HCT116 (cell line): ENCODE measurements around the gene WFDC1. TPM values are rescaled to one million over a fixed set of nuclear protein-coding genes. Genes with fewer than 3 reads are reported as not detected.

Experiments
- ATAC-seq: fragments of 200-7000 bp; cut with Tn5 transposase; 2 replicates; pipeline ENCODE4 v1.9.1; 2020; ENCODE audit warnings: mild to moderate bottlenecking, moderate library complexity
- BruUV-seq: library from RNA; stranded (reverse); fragments of 400-500 nt; replicated peaks from 2 replicates; lab custom pipeline; 2021; lab: Mats Ljungman, UMichigan
- CTCF ChIA-PET: fragments of 300-600 bp; sonication (Branson Sonifier 250); formaldehyde crosslinking; loops from one replicate; lab custom pipeline; 2021; ENCODE audit warnings: antibody characterized with exemption; lab: Charles Lee
- POLR2A ChIA-PET: fragments of 300-600, 350-600 bp; sonication (Branson Sonifier 250); formaldehyde crosslinking; loops from one replicate; lab custom pipeline; 2021; ENCODE audit warnings: antibody characterized with exemption; lab: Charles Lee
- RAD21 ChIA-PET, 2 experiments: fragments of 300-600 bp; sonication (Branson Sonifier 250); formaldehyde crosslinking; loops; one replicate each; lab custom pipeline; 2023; ENCODE audit warnings: low total read pairs in 2 of 2; ENCODE audit not compliant: uncharacterized antibody in 2 of 2, unreplicated experiment in 2 of 2, low non-redundant PET in 1 of 2; lab: Charles Lee
- DNase-seq: peaks from one replicate; pipeline ENCODE4 v3.0.0-alpha.2; 2010; ENCODE audit warnings: low read depth, low spot score
- H2AFZ ChIP-seq: fragments of 200-600 bp; shearing (Covaris generic), sonication (generic); 2 replicates; pipeline ENCODE4 v1.6.1; 2017; ENCODE audit warnings: low read depth, mixed run types, mixed read lengths, antibody characterized with exemption, low read length; ENCODE audit not compliant: poor library complexity, severe bottlenecking
- H3K27ac ChIP-seq: 2 replicates; pipeline ENCODE4 v1.5.1; 2012; ENCODE audit warnings: low read depth, low read length
- H3K27me3 ChIP-seq: fragments of 200-600 bp; sonication (generic); 2 replicates; pipeline ENCODE4 v1.6.1; 2016; ENCODE audit warnings: mixed run types, low read length, mixed read lengths; ENCODE audit not compliant: insufficient read depth
- H3K36me3 ChIP-seq, 2 experiments: fragments of 200-500 bp in 1 of 2; fragments of 200-600 bp in 1 of 2; sonication (Bioruptor generic) in 1 of 2; sonication (generic) in 1 of 2; 2 replicates each; pipeline versions ENCODE4 v1.5.1 to v1.6.1; 2014 to 2016; ENCODE audit warnings: low read length in 2 of 2, inconsistent platforms in 1 of 2, mixed read lengths in 1 of 2, mixed run types in 1 of 2; ENCODE audit not compliant: insufficient read depth in 2 of 2, control insufficient read depth in 1 of 2
- H3K4me1 ChIP-seq, 2 experiments: fragments of 200-600 bp in 1 of 2; sonication (generic) in 1 of 2; 2 replicates each; pipeline versions ENCODE4 v1.5.1 to v1.6.1; 2012 to 2017; ENCODE audit warnings: low read length in 2 of 2, inconsistent platforms in 1 of 2, mild to moderate bottlenecking in 1 of 2, mixed read lengths in 1 of 2, mixed run types in 1 of 2, moderate library complexity in 1 of 2; ENCODE audit not compliant: insufficient read depth in 2 of 2, control insufficient read depth in 1 of 2
- H3K4me2 ChIP-seq: fragments of 200-600 bp; sonication (generic); 2 replicates; pipeline ENCODE4 v1.6.1; 2017; ENCODE audit warnings: mixed run types, low read length, mixed read lengths
- H3K4me3 ChIP-seq, 2 experiments: fragments of 200-600 bp in 1 of 2; sonication (generic) in 1 of 2; replicated peaks in 1 of 2; 2 replicates each; pipeline ENCODE4 v1.5.1; 2011 to 2016; ENCODE audit warnings: low read length in 2 of 2, control low read depth in 1 of 2, low read depth in 1 of 2, mild to moderate bottlenecking in 1 of 2, mixed read lengths in 1 of 2, mixed run types in 1 of 2
- H3K79me2 ChIP-seq: fragments of 200-600 bp; sonication (generic); 2 replicates; pipeline ENCODE4 v1.6.1; 2017; ENCODE audit warnings: mild to moderate bottlenecking, mixed run types, low read length, moderate library complexity, mixed read lengths; ENCODE audit not compliant: insufficient read depth
- H3K9ac ChIP-seq: fragments of 200-600 bp; sonication (generic); 2 replicates; pipeline ENCODE4 v1.6.1; 2016; ENCODE audit warnings: low read length, mixed read lengths
- H3K9me2 ChIP-seq: fragments of 200-600 bp; sonication (generic), shearing (Covaris generic); 2 replicates; pipeline ENCODE4 v1.6.1; 2017; ENCODE audit warnings: mixed run types, mild to moderate bottlenecking, moderate library complexity; ENCODE audit not compliant: insufficient read depth
- H3K9me3 ChIP-seq, 2 experiments: fragments of 200-500 bp in 1 of 2; fragments of 200-600 bp in 1 of 2; sonication (Bioruptor generic) in 1 of 2; sonication (generic) in 1 of 2; 2 replicates each; pipeline ENCODE4 v1.6.1; 2014 to 2017; ENCODE audit warnings: low read length in 2 of 2, mixed read lengths in 2 of 2, inconsistent platforms in 1 of 2, low read depth in 1 of 2, mild to moderate bottlenecking in 1 of 2, mixed run types in 1 of 2, moderate library complexity in 1 of 2; ENCODE audit not compliant: control insufficient read depth in 1 of 2, insufficient read depth in 1 of 2
- H4K20me1 ChIP-seq: fragments of 200-600 bp; sonication (generic), shearing (Covaris generic); 2 replicates; pipeline ENCODE4 v1.6.1; 2017; ENCODE audit warnings: mixed run types, mild to moderate bottlenecking, moderate library complexity; ENCODE audit not compliant: insufficient read depth
- CEBPB ChIP-seq: IDR thresholded peaks from 2 replicates; pipeline ENCODE4 v1.6.1; 2012; ENCODE audit warnings: low read depth
- ELF1 ChIP-seq: IDR thresholded peaks from 2 replicates; pipeline ENCODE4 v1.6.1; 2012; ENCODE audit warnings: low read depth, borderline replicate concordance
- EZH2 ChIP-seq: fragments of 200-600 bp; sonication (generic); IDR thresholded peaks from 2 replicates; pipeline ENCODE4 v1.6.1; 2017; ENCODE audit warnings: antibody characterized with exemption, mixed run types
- FOSL1 ChIP-seq: IDR thresholded peaks from 2 replicates; pipeline ENCODE4 v1.6.1; 2012; ENCODE audit warnings: low read depth
- JUND ChIP-seq: IDR thresholded peaks from 2 replicates; pipeline ENCODE4 v1.6.1; 2012
- POLR2A ChIP-seq: IDR thresholded peaks from 2 replicates; pipeline ENCODE4 v1.7.0; 2011; ENCODE audit warnings: borderline replicate concordance; ENCODE audit not compliant: insufficient read depth, insufficient read length; ENCODE audit errors: extremely low read depth
- POLR2AphosphoS5 ChIP-seq: IDR thresholded peaks from 2 replicates; pipeline ENCODE4 v1.6.1; 2011; ENCODE audit warnings: mild to moderate bottlenecking, low read depth, low read length, moderate library complexity
- RAD21 ChIP-seq: IDR thresholded peaks from 2 replicates; pipeline ENCODE4 v1.6.1; 2012; ENCODE audit warnings: low read depth, mild to moderate bottlenecking
- SIN3A ChIP-seq: IDR thresholded peaks from 2 replicates; pipeline ENCODE4 v1.6.1; 2012; ENCODE audit warnings: low read depth
- SP1 ChIP-seq: IDR thresholded peaks from 2 replicates; pipeline ENCODE4 v1.6.1; 2012; ENCODE audit warnings: low read depth
- SRF ChIP-seq: IDR thresholded peaks from 2 replicates; pipeline ENCODE4 v1.6.1; 2012; ENCODE audit warnings: low read depth
- YY1 ChIP-seq: IDR thresholded peaks from 2 replicates; pipeline ENCODE4 v1.6.1; 2011; ENCODE audit warnings: low read length, low read depth, moderate library complexity, mild to moderate bottlenecking; ENCODE audit not compliant: insufficient replicate concordance; ENCODE audit errors: extremely low read depth
- ZFX ChIP-seq: fragments of 450-650 bp; IDR thresholded peaks from 2 replicates; pipeline ENCODE4 v1.6.1; 2017
- ZNF274 ChIP-seq: fragments of 200-500 bp; sonication (Bioruptor generic); IDR thresholded peaks from 2 replicates; pipeline ENCODE4 v1.6.1; 2014; ENCODE audit warnings: mild to moderate bottlenecking, low read depth, low read length, inconsistent platforms
- intact Hi-C: fragments of 100-400 bp; cut with micrococcal nuclease; formaldehyde crosslinking; loops from 2 replicates; pipeline ENCODE4 v1.10.0; 2022
- total RNA-seq: library from RNA; stranded (reverse); gene quantifications from one replicate; pipeline ENCODE4 v1.2.1, GENCODE V29; 2021; ENCODE audit not compliant: unreplicated experiment
- TF ChIP-seq, protein P1 (sequence below): IDR thresholded peaks from 2 replicates; pipeline ENCODE4 v1.6.1; 2012
- TF ChIP-seq, protein P2 (sequence below): IDR thresholded peaks from 2 replicates; pipeline ENCODE4 v1.6.1; 2012
- TF ChIP-seq, protein P3 (sequence below), 3 experiments: fragments of 200-600 bp in 1 of 3; sonication (generic) in 1 of 3; IDR thresholded peaks in 2 of 3; conservative IDR thresholded peaks in 1 of 3; 2 replicates each; pipeline ENCODE4 v1.5.1; 2012 to 2017; ENCODE audit warnings: low read depth in 2 of 3, low read length in 2 of 3, antibody characterized with exemption in 1 of 3, borderline replicate concordance in 1 of 3, control low read depth in 1 of 3, mild to moderate bottlenecking in 1 of 3, mixed read lengths in 1 of 3, mixed run types in 1 of 3, moderate library complexity in 1 of 3; ENCODE audit not compliant: insufficient read depth in 1 of 3
- TF ChIP-seq, protein P4 (sequence below): IDR thresholded peaks from 2 replicates; pipeline ENCODE4 v1.6.1; 2012; ENCODE audit warnings: low read depth
- TF ChIP-seq, protein P5 (sequence below): IDR thresholded peaks from 2 replicates; pipeline ENCODE4 v1.6.1; 2011; ENCODE audit warnings: mild to moderate bottlenecking, low read length, moderate library complexity; ENCODE audit not compliant: insufficient replicate concordance; ENCODE audit errors: extremely low read depth

The WFDC1 gene
- total RNA-seq, 1 experiment from 2014 or later, result 0.42 TPM

DNA sequence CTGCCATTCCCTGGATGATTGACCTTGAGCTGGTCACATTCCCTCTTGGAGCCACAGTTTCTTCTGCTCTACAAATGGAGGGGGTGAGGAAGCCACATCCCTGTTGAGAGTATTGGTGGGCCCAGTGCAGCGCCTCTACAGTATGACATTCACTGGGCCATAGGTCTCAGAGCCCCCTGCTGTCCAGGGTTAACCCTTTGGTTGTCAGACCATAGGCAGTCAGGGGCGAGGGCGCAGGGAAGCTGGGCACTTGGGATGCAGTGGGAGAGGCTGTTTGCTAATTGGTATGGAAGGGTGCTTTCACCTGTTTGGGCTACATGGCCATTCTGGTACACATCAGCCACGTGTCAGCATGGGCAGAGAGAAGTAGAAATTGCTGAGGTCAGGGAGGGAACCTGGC is 27.3 kb upstream of the WFDC1 start:
- ATAC-seq (no peak), DNase-seq (no peak)
- no peak overlapping the region for H2AFZ ChIP-seq
- H3K9me2 ChIP-seq, result no peaks in the 10 kb centered on the region
- no peak overlapping the region for H3K9ac ChIP-seq
- no peak overlapping the region for H3K27ac ChIP-seq
- POLR2A ChIA-PET, result interaction anchor here (1.0 kb wide), 1 partner anchor 11 kb away, joined by 3 read pairs; no protein-coding TSS in a partner anchor
- peaks cover 0 to 5% of the 10 kb centered on the region in 2 experiments; a peak in 2 of 4 replicates for H3K4me1 ChIP-seq
- H4K20me1 ChIP-seq, result no peaks in the 10 kb centered on the region
- H3K4me2 ChIP-seq, result no peak overlapping the region
- no peak for TF ChIP-seq ELF1
- no peak for TF ChIP-seq JUND
- no peak for TF ChIP-seq SIN3A
- TF ChIP-seq EZH2, result no peak
- no peak for TF ChIP-seq RAD21
- TF ChIP-seq, protein P1, sequence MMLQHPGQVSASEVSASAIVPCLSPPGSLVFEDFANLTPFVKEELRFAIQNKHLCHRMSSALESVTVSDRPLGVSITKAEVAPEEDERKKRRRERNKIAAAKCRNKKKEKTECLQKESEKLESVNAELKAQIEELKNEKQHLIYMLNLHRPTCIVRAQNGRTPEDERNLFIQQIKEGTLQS, result no peak
- TF ChIP-seq ZFX, result no peak
- TF ChIP-seq CEBPB, result no peak
- TF ChIP-seq SP1, result no peak
- TF ChIP-seq, protein P2, sequence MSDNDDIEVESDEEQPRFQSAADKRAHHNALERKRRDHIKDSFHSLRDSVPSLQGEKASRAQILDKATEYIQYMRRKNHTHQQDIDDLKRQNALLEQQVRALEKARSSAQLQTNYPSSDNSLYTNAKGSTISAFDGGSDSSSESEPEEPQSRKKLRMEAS, result no peak
- TF ChIP-seq POLR2A, result no peak
- TF ChIP-seq, protein P3, sequence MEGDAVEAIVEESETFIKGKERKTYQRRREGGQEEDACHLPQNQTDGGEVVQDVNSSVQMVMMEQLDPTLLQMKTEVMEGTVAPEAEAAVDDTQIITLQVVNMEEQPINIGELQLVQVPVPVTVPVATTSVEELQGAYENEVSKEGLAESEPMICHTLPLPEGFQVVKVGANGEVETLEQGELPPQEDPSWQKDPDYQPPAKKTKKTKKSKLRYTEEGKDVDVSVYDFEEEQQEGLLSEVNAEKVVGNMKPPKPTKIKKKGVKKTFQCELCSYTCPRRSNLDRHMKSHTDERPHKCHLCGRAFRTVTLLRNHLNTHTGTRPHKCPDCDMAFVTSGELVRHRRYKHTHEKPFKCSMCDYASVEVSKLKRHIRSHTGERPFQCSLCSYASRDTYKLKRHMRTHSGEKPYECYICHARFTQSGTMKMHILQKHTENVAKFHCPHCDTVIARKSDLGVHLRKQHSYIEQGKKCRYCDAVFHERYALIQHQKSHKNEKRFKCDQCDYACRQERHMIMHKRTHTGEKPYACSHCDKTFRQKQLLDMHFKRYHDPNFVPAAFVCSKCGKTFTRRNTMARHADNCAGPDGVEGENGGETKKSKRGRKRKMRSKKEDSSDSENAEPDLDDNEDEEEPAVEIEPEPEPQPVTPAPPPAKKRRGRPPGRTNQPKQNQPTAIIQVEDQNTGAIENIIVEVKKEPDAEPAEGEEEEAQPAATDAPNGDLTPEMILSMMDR (IDR thresholded peaks at IDR 0.05 in 2 of 3, conservative IDR thresholded peaks at IDR 0.05 in 1 of 3; ENCODE audit: borderline replicate concordance in 1 of 3, insufficient read depth in 1 of 3, low read depth in 2 of 3, low read length in 2 of 3), result no peak
- TF ChIP-seq, protein P4, sequence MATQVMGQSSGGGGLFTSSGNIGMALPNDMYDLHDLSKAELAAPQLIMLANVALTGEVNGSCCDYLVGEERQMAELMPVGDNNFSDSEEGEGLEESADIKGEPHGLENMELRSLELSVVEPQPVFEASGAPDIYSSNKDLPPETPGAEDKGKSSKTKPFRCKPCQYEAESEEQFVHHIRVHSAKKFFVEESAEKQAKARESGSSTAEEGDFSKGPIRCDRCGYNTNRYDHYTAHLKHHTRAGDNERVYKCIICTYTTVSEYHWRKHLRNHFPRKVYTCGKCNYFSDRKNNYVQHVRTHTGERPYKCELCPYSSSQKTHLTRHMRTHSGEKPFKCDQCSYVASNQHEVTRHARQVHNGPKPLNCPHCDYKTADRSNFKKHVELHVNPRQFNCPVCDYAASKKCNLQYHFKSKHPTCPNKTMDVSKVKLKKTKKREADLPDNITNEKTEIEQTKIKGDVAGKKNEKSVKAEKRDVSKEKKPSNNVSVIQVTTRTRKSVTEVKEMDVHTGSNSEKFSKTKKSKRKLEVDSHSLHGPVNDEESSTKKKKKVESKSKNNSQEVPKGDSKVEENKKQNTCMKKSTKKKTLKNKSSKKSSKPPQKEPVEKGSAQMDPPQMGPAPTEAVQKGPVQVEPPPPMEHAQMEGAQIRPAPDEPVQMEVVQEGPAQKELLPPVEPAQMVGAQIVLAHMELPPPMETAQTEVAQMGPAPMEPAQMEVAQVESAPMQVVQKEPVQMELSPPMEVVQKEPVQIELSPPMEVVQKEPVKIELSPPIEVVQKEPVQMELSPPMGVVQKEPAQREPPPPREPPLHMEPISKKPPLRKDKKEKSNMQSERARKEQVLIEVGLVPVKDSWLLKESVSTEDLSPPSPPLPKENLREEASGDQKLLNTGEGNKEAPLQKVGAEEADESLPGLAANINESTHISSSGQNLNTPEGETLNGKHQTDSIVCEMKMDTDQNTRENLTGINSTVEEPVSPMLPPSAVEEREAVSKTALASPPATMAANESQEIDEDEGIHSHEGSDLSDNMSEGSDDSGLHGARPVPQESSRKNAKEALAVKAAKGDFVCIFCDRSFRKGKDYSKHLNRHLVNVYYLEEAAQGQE, result no peak
- no peak for TF ChIP-seq ZNF274
- TF ChIP-seq, protein P5, sequence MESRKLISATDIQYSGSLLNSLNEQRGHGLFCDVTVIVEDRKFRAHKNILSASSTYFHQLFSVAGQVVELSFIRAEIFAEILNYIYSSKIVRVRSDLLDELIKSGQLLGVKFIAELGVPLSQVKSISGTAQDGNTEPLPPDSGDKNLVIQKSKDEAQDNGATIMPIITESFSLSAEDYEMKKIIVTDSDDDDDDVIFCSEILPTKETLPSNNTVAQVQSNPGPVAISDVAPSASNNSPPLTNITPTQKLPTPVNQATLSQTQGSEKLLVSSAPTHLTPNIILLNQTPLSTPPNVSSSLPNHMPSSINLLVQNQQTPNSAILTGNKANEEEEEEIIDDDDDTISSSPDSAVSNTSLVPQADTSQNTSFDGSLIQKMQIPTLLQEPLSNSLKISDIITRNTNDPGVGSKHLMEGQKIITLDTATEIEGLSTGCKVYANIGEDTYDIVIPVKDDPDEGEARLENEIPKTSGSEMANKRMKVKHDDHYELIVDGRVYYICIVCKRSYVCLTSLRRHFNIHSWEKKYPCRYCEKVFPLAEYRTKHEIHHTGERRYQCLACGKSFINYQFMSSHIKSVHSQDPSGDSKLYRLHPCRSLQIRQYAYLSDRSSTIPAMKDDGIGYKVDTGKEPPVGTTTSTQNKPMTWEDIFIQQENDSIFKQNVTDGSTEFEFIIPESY, result no peak
- no peak for TF ChIP-seq POLR2AphosphoS5
- no peak for TF ChIP-seq FOSL1
- no peak for TF ChIP-seq SRF
- no peak for TF ChIP-seq YY1
- no TSS peak for BruUV-seq
- no peaks in the 10 kb centered on the region for H3K9me3 ChIP-seq
- H3K4me3 ChIP-seq, result no peak overlapping the region
- H3K36me3 ChIP-seq, result no peaks in the 10 kb centered on the region
- no peaks in the 10 kb centered on the region for H3K79me2 ChIP-seq
- peaks cover 9% of the 10 kb centered on the region; the same call in 1 of the 2 replicates for H3K27me3 ChIP-seq
- CTCF ChIA-PET, result interaction anchor here (1.8 kb wide), 1 partner anchor 10 kb away, joined by 12 read pairs; no protein-coding TSS in a partner anchor
- RAD21 ChIA-PET, result no interaction called here
- intact Hi-C loops, result no loop called here
